ENCODE results near the gene MRPL18.
"Not testable (repeated sequence)": the region's sequence is repeated elsewhere in the genome, so short reads cannot be mapped to it uniquely, and the experiment has no call there.

Gene MRPL18

GRCh38 chr6:159766906-159767305 is 23.4 kb upstream of the MRPL18 start:
- DNase-seq (ENCODE audit: low read depth, low spot score) = no peak
- no peak overlapping the region for H3K4me3 ChIP-seq (ENCODE audit: low read length)

GRCh38 chr6:159769470-159769869 is 20.8 kb upstream of the MRPL18 start:
- DNase-seq (ENCODE audit: low read depth, low spot score) = no peak
- no peak overlapping the region for H3K4me3 ChIP-seq (ENCODE audit: low read length)

- H3K4me3 ChIP-seq (ENCODE audit: low read length) = no peak overlapping the region
- DNase-seq (ENCODE audit: low read depth, low spot score) = no peak
Measured at GRCh38 chr6:159772196-159772595, 18.1 kb upstream of the MRPL18 start.

GRCh38 chr6:159777240-159777904 is 12.9 kb upstream of the MRPL18 start:
- no peak for DNase-seq (ENCODE audit: low read depth, low spot score)

GRCh38 chr6:159778131-159778530 is 12.1 kb upstream of the MRPL18 start:
- no peak overlapping the region for H3K4me3 ChIP-seq (ENCODE audit: low read length)
- DNase-seq (ENCODE audit: low read depth, low spot score) = no peak

More at GRCh38 chr6:159777240-159777904, 12.9 kb upstream of the MRPL18 start:
- H3K4me3 ChIP-seq (ENCODE audit: low read length) = no peak overlapping the region

- H3K4me3 ChIP-seq (ENCODE audit: low read length) = no peak overlapping the region
- DNase-seq (ENCODE audit: low read depth, low spot score) = no peak
Measured at GRCh38 chr6:159778542-159779103, 11.6 kb upstream of the MRPL18 start.

- H3K4me3 ChIP-seq (ENCODE audit: low read length) = peak overlapping the region; percentile 98
- no peak for DNase-seq (ENCODE audit: low read depth, low spot score)
Measured at GRCh38 chr6:159788276-159788675, 2.0 kb upstream of the MRPL18 start.

GRCh38 chr6:159788753-159789376 is 1.4 kb upstream of the MRPL18 start:
- no peak for DNase-seq (ENCODE audit: low read depth, low spot score)
- peak overlapping the region; percentile 98 for H3K4me3 ChIP-seq (ENCODE audit: low read length)

GRCh38 chr6:159789377-159790148 is 704 bp upstream of the MRPL18 start, which contains the start of gene TCP1:
TCP1 (minus strand) TSS chr6:159789602; CDS start chr6:159789468, 134 bp downstream.
- peak; percentile 100 for DNase-seq (ENCODE audit: low read depth, low spot score)
- peak within 1 kb of the TSS; percentile 98 for H3K4me3 ChIP-seq (ENCODE audit: low read length)

- no peak for DNase-seq (ENCODE audit: low read depth, low spot score)
- H3K4me3 ChIP-seq (ENCODE audit: low read length) = peak overlapping the region; percentile 98
Measured at GRCh38 chr6:159790956-159791598, 810 bp downstream of the MRPL18 start.

GRCh38 chr6:159794976-159795375 is 4.7 kb downstream of the MRPL18 start:
- not testable (repeated sequence) for DNase-seq (ENCODE audit: low read depth, low spot score); H3K4me3 ChIP-seq (ENCODE audit: low read length)

GRCh38 chr6:159797554-159797953 is 7.3 kb downstream of the MRPL18 start:
- no peak overlapping the region for H3K4me3 ChIP-seq (ENCODE audit: low read length)
- no peak for DNase-seq (ENCODE audit: low read depth, low spot score)

- no peak within 1 kb of the TSS for H3K4me3 ChIP-seq (ENCODE audit: low read length)
- no peak for DNase-seq (ENCODE audit: low read depth, low spot score)
Measured at GRCh38 chr6:159800141-159800865, 10.0 kb downstream of the MRPL18 start, which contains the start of gene PNLDC1. PNLDC1 (plus strand) TSS chr6:159800276; CDS start chr6:159800308, 32 bp downstream.

GRCh38 chr6:159801935-159802334 is 11.7 kb downstream of the MRPL18 start:
- no peak for DNase-seq (ENCODE audit: low read depth, low spot score)

GRCh38 chr6:159804504-159804903 is 14.2 kb downstream of the MRPL18 start:
- DNase-seq (ENCODE audit: low read depth, low spot score) = no peak

More at GRCh38 chr6:159801935-159802334, 11.7 kb downstream of the MRPL18 start:
- H3K4me3 ChIP-seq (ENCODE audit: low read length) = no peak overlapping the region

GRCh38 chr6:159805440-159806020 is 15.3 kb downstream of the MRPL18 start:
- no peak for DNase-seq (ENCODE audit: low read depth, low spot score)
- no peak overlapping the region for H3K4me3 ChIP-seq (ENCODE audit: low read length)

More at GRCh38 chr6:159804504-159804903, 14.2 kb downstream of the MRPL18 start:
- no peak overlapping the region for H3K4me3 ChIP-seq (ENCODE audit: low read length)

- no peak overlapping the region for H3K4me3 ChIP-seq (ENCODE audit: low read length)
- DNase-seq (ENCODE audit: low read depth, low spot score) = no peak
Measured at GRCh38 chr6:159806021-159806458, 15.8 kb downstream of the MRPL18 start.
